Retinal pigment epithelial cell (primary cell): Measurements from ENCODE around the gene LCOR.
"Not testable (repeated sequence)": the region's sequence is repeated elsewhere in the genome, so short reads cannot be mapped to it uniquely, and the experiment has no call there.

Experiments used
- DNase-seq: peaks from one replicate; pipeline ENCODE4 v3.0.0-alpha.2; 2010; ENCODE audit warnings: low read depth
- H3K4me3 ChIP-seq: 2 replicates; pipeline ENCODE4 v1.5.1; 2011; ENCODE audit warnings: mild to moderate bottlenecking, low read length, control low read depth, moderate library complexity
- CTCF ChIP-seq: conservative IDR thresholded peaks from 2 replicates; pipeline ENCODE4 v1.5.1; 2011; ENCODE audit warnings: low read depth, low read length, control low read depth, inconsistent platforms

LCOR gene

GRCh38 chr10:96935148-96935547 is 103.0 kb downstream of the LCOR start:
- H3K4me3 ChIP-seq: no peak overlapping the region
- TF ChIP-seq CTCF: no peak
- no peak for DNase-seq

GRCh38 chr10:96935810-96936209 is 103.7 kb downstream of the LCOR start:
- DNase-seq: no peak

GRCh38 chr10:96943161-96943560 is 111.1 kb downstream of the LCOR start:
- not testable (repeated sequence) for DNase-seq, H3K4me3 ChIP-seq

More at GRCh38 chr10:96935810-96936209, 103.7 kb downstream of the LCOR start:
- H3K4me3 ChIP-seq: no peak overlapping the region
- TF ChIP-seq CTCF: no peak

GRCh38 chr10:96947036-96947435 is 114.9 kb downstream of the LCOR start:
- no peak for TF ChIP-seq CTCF
- H3K4me3 ChIP-seq: no peak overlapping the region
- no peak for DNase-seq

GRCh38 chr10:96949039-96949683 is 117.1 kb downstream of the LCOR start:
- no peak overlapping the region for H3K4me3 ChIP-seq
- TF ChIP-seq CTCF: no peak
- no peak for DNase-seq

- DNase-seq: no peak
- TF ChIP-seq CTCF: no peak
- H3K4me3 ChIP-seq: no peak overlapping the region
These were observed 119.9 kb downstream of the LCOR start for GRCh38 chr10:96951954-96952353.

- TF ChIP-seq CTCF: no peak
- H3K4me3 ChIP-seq: no peak overlapping the region
- DNase-seq: no peak
These were observed 123.7 kb downstream of the LCOR start for GRCh38 chr10:96955794-96956193.
